Right renal pelvis (tissue), 4 donors: Measurements from ENCODE around the gene TNS3. TPM values are rescaled to one million over a fixed set of nuclear protein-coding genes. Genes with fewer than 3 reads are reported as not detected.

Experiments used
- DNase-seq, 4 donors: peaks; one replicate each; pipeline ENCODE4 v3.0.0-alpha.2; 2013; ENCODE audit warnings: low read depth in 4 of 4, low spot score in 3 of 4, missing footprints in 1 of 4
- polyA plus RNA-seq, 4 donors: library from polyadenylated mRNA; unstranded; fragments of 120-200 nt; gene quantifications; one replicate each; pipeline ENCODE4 v1.2.1, GENCODE V29; 2013; ENCODE audit not compliant: insufficient read length in 4 of 4

TNS3 gene
- polyA plus RNA-seq, 4 donors = 89.1 to 97.5 (median 91.1) TPM

- no peak for DNase-seq
Observed at GRCh38 chr7:47394751-47395252, 187.1 kb downstream of the TNS3 start.

GRCh38 chr7:47394216-47394615 lies 187.7 kb downstream of the TNS3 start:
- no peak for DNase-seq

GRCh38 chr7:47393406-47393805 lies 188.5 kb downstream of the TNS3 start:
- no peak for DNase-seq

- DNase-seq = peak in 2 of 4 donors; percentile 63 to 76
Observed at GRCh38 chr7:47392241-47392759, 189.6 kb downstream of the TNS3 start.

GRCh38 chr7:47391726-47392125 lies 190.2 kb downstream of the TNS3 start:
- DNase-seq = no peak

GRCh38 chr7:47390914-47391313 lies 191.0 kb downstream of the TNS3 start:
- DNase-seq = no peak

GRCh38 chr7:47389923-47390630 lies 191.8 kb downstream of the TNS3 start:
- DNase-seq = no peak

GRCh38 chr7:47389171-47389922 lies 192.6 kb downstream of the TNS3 start:
- no peak for DNase-seq

GRCh38 chr7:47387506-47387905 lies 194.4 kb downstream of the TNS3 start:
- DNase-seq = no peak

- DNase-seq = no peak
Observed at GRCh38 chr7:47386273-47386835, 195.6 kb downstream of the TNS3 start.

- no peak for DNase-seq
Observed at GRCh38 chr7:47385536-47386125, 196.3 kb downstream of the TNS3 start.

- DNase-seq = no peak
Observed at GRCh38 chr7:47384755-47385535, 197.0 kb downstream of the TNS3 start.

GRCh38 chr7:47383696-47384445 lies 198.0 kb downstream of the TNS3 start:
- no peak for DNase-seq

- no peak for DNase-seq
Observed at GRCh38 chr7:47383072-47383471, 198.8 kb downstream of the TNS3 start.

- no peak for DNase-seq
Observed at GRCh38 chr7:47382200-47382599, 199.7 kb downstream of the TNS3 start.

GRCh38 chr7:47381134-47381495 lies 200.8 kb downstream of the TNS3 start:
- DNase-seq = no peak

GRCh38 chr7:47380325-47381133 lies 201.4 kb downstream of the TNS3 start:
- no peak for DNase-seq

- DNase-seq = no peak
Observed at GRCh38 chr7:47379629-47380324, 202.1 kb downstream of the TNS3 start.
